Trophoblast cell (in vitro differentiated cells and primary cell): ENCODE measurements around the gene TMF1.

Experiments
- DNase-seq, 2 donors: peaks; one replicate each; pipeline ENCODE4 v3.0.0-alpha.2; 2016
- H2AFZ ChIP-seq: 2 replicates; pipeline ENCODE4 v1.6.1; 2013; ENCODE audit warnings: low read length, moderate library complexity, mild to moderate bottlenecking; ENCODE audit not compliant: insufficient read depth, poor library complexity
- H2AK5ac ChIP-seq: 2 replicates; pipeline ENCODE4 v1.6.1; 2013; ENCODE audit warnings: mild to moderate bottlenecking, low read length
- H2BK120ac ChIP-seq: 2 replicates; pipeline ENCODE4 v1.6.1; 2013; ENCODE audit warnings: low read length, mild to moderate bottlenecking, moderate library complexity; ENCODE audit not compliant: insufficient read depth, poor library complexity
- H2BK12ac ChIP-seq: 2 replicates; pipeline ENCODE4 v1.6.1; 2013; ENCODE audit warnings: mild to moderate bottlenecking, low read length, moderate library complexity
- H2BK5ac ChIP-seq: 2 replicates; pipeline ENCODE4 v1.6.1; 2013; ENCODE audit warnings: low read length, low read depth, moderate library complexity, mild to moderate bottlenecking; ENCODE audit not compliant: poor library complexity
- H3K14ac ChIP-seq: 2 replicates; pipeline ENCODE4 v1.6.1; 2013; ENCODE audit warnings: mild to moderate bottlenecking, low read length
- H3K18ac ChIP-seq: 2 replicates; pipeline ENCODE4 v1.6.1; 2013; ENCODE audit warnings: mild to moderate bottlenecking, low read length
- H3K23ac ChIP-seq: 2 replicates; pipeline ENCODE4 v1.6.1; 2013; ENCODE audit warnings: low read length
- H3K27ac ChIP-seq: 2 replicates; pipeline ENCODE4 v1.5.1; 2013; ENCODE audit warnings: low read depth, mild to moderate bottlenecking, inconsistent platforms, low read length, moderate library complexity
- H3K27me3 ChIP-seq: 2 replicates; pipeline ENCODE4 v1.6.1; 2013; ENCODE audit warnings: inconsistent platforms, mild to moderate bottlenecking, low read length, moderate library complexity; ENCODE audit not compliant: insufficient read depth
- H3K36me3 ChIP-seq, 2 experiments: 1 replicate in 1 of 2; 2 replicates in 1 of 2; pipeline ENCODE4 v1.6.1; 2013; ENCODE audit warnings: low read length in 2 of 2, mild to moderate bottlenecking in 2 of 2, moderate library complexity in 1 of 2; ENCODE audit not compliant: insufficient read depth in 2 of 2, control insufficient read depth in 1 of 2
- H3K4ac ChIP-seq: 2 replicates; pipeline ENCODE4 v1.6.1; 2013; ENCODE audit warnings: low read depth, mild to moderate bottlenecking, low read length, moderate library complexity
- H3K4me1 ChIP-seq, 2 experiments: 1 replicate in 1 of 2; 2 replicates in 1 of 2; pipeline ENCODE4 v1.6.1; 2013; ENCODE audit warnings: low read length in 2 of 2, mild to moderate bottlenecking in 2 of 2, moderate library complexity in 1 of 2; ENCODE audit not compliant: insufficient read depth in 2 of 2, control insufficient read depth in 1 of 2
- H3K4me2 ChIP-seq: 2 replicates; pipeline ENCODE4 v1.6.1; 2013; ENCODE audit warnings: inconsistent platforms, mild to moderate bottlenecking, low read length, moderate library complexity
- H3K4me3 ChIP-seq: 2 replicates; pipeline ENCODE4 v1.5.1; 2013; ENCODE audit warnings: mild to moderate bottlenecking, low read depth, low read length, inconsistent platforms
- H3K79me1 ChIP-seq: one replicate; pipeline ENCODE4 v1.6.1; 2013; ENCODE audit warnings: low read length
- H3K79me2 ChIP-seq: 2 replicates; pipeline ENCODE4 v1.6.1; 2013; ENCODE audit warnings: low read length, mild to moderate bottlenecking; ENCODE audit not compliant: control insufficient read depth, insufficient read depth, poor library complexity
- H3K9ac ChIP-seq: 2 replicates; pipeline ENCODE4 v1.6.1; 2013; ENCODE audit warnings: mild to moderate bottlenecking, low read length
- H3K9me3 ChIP-seq: 2 replicates; pipeline ENCODE4 v1.6.1; 2013; ENCODE audit warnings: low read depth, mild to moderate bottlenecking, control low read depth, inconsistent platforms, low read length; ENCODE audit not compliant: insufficient read depth
- H4K12ac ChIP-seq: 2 replicates; pipeline ENCODE4 v1.6.1; 2013; ENCODE audit warnings: low read depth, mild to moderate bottlenecking, low read length, moderate library complexity
- H4K8ac ChIP-seq: 2 replicates; pipeline ENCODE4 v1.6.1; 2013; ENCODE audit warnings: low read depth, mild to moderate bottlenecking, low read length, moderate library complexity
- H4K91ac ChIP-seq: one replicate; pipeline ENCODE4 v1.6.1; 2013; ENCODE audit warnings: low read depth, mild to moderate bottlenecking, low read length, moderate library complexity
- whole genome bisulfite sequencing: extraction: QIAGEN DNeasy Blood & Tissue Kit; methylation state at CpG from one replicate; pipeline ENCODE4 v1.1.7; 2013; ENCODE audit warnings: missing lambda C conversion rate; ENCODE audit not compliant: insufficient read length, insufficient coverage; ENCODE audit errors: extremely low coverage; 5-methylcytosine and 5-hydroxymethylcytosine counted together

Gene TMF1

GRCh38 chr3:69072928-69073327 lies 20.8 kb upstream of the TMF1 start:
- Histone ChIP-seq H3K4me1 (no peaks in the 10 kb centered on the region), H3K79me2 (no peaks in the 10 kb centered on the region), H3K27me3 (no peaks in the 10 kb centered on the region), H3K23ac (no peak overlapping the region), H3K4me2 (no peak overlapping the region), H4K12ac (no peak overlapping the region), H4K91ac (no peak overlapping the region), H4K8ac (no peak overlapping the region), H2AK5ac (no peak overlapping the region), H2BK5ac (no peak overlapping the region), H2BK12ac (no peak overlapping the region), H2BK120ac (no peak overlapping the region), H3K18ac (no peak overlapping the region), H3K14ac (no peak overlapping the region), H3K27ac (no peak overlapping the region), H3K4ac (no peak overlapping the region), H3K36me3 (peaks cover 5 to 7% of the 10 kb centered on the region in 2 experiments), H2AFZ (no peak overlapping the region), H3K4me3 (no peak overlapping the region), H3K9ac (no peak overlapping the region), H3K79me1 (no peaks in the 10 kb centered on the region), H3K9me3 (no peaks in the 10 kb centered on the region)
- no CpG with 5 or more reads among the region's 3 CpGs for WGBS
- DNase-seq = no peak

GRCh38 chr3:69066121-69066520 lies 14.0 kb upstream of the TMF1 start:
- no peaks in the 10 kb centered on the region for H3K4me1 ChIP-seq
- H4K12ac ChIP-seq = no peak overlapping the region
- no peak overlapping the region for H2AK5ac ChIP-seq
- H3K27ac ChIP-seq = no peak overlapping the region
- H3K23ac ChIP-seq = no peak overlapping the region
- no peaks in the 10 kb centered on the region for H3K27me3 ChIP-seq
- no peak for DNase-seq
- H2BK5ac ChIP-seq = no peak overlapping the region
- no peaks in the 10 kb centered on the region for H3K9me3 ChIP-seq
- no peak overlapping the region for H3K4me2 ChIP-seq
- peaks cover 5 to 9% of the 10 kb centered on the region in 2 experiments for H3K36me3 ChIP-seq
- no peak overlapping the region for H3K14ac ChIP-seq
- no peak overlapping the region for H4K91ac ChIP-seq
- no peaks in the 10 kb centered on the region for H3K79me1 ChIP-seq
- no peak overlapping the region for H2AFZ ChIP-seq
- no peak overlapping the region for H3K18ac ChIP-seq
- no peak overlapping the region for H2BK120ac ChIP-seq
- H3K79me2 ChIP-seq = no peaks in the 10 kb centered on the region
- H3K4ac ChIP-seq = no peak overlapping the region
- H4K8ac ChIP-seq = no peak overlapping the region
- no peak overlapping the region for H2BK12ac ChIP-seq
- H3K9ac ChIP-seq = no peak overlapping the region
- WGBS = no CpG with 5 or more reads among the region's 4 CpGs
- H3K4me3 ChIP-seq = no peak overlapping the region

- H3K79me2 ChIP-seq = no peaks in the 10 kb centered on the region
- no peak overlapping the region for H3K27ac ChIP-seq
- H3K23ac ChIP-seq = no peak overlapping the region
- H2BK120ac ChIP-seq = no peak overlapping the region
- no peak overlapping the region for H2AK5ac ChIP-seq
- no peak overlapping the region for H3K4me3 ChIP-seq
- no peak for DNase-seq
- H3K14ac ChIP-seq = no peak overlapping the region
- H3K4ac ChIP-seq = no peak overlapping the region
- no peaks in the 10 kb centered on the region for H3K27me3 ChIP-seq
- no peak overlapping the region for H4K12ac ChIP-seq
- H4K8ac ChIP-seq = no peak overlapping the region
- no peak overlapping the region for H2AFZ ChIP-seq
- no peak overlapping the region for H4K91ac ChIP-seq
- no CpG with 5 or more reads among the region's 6 CpGs for WGBS
- H3K9ac ChIP-seq = no peak overlapping the region
- no peak overlapping the region for H2BK12ac ChIP-seq
- no peak overlapping the region for H3K4me2 ChIP-seq
- no peak overlapping the region for H3K18ac ChIP-seq
- no peaks in the 10 kb centered on the region for H3K79me1 ChIP-seq
- H3K4me1 ChIP-seq = no peaks in the 10 kb centered on the region
- H3K9me3 ChIP-seq = no peaks in the 10 kb centered on the region
- peaks cover 7 to 11% of the 10 kb centered on the region in 2 experiments for H3K36me3 ChIP-seq
- H2BK5ac ChIP-seq = no peak overlapping the region
Measured at GRCh38 chr3:69065318-69065964, 13.3 kb upstream of the TMF1 start.

DNA sequence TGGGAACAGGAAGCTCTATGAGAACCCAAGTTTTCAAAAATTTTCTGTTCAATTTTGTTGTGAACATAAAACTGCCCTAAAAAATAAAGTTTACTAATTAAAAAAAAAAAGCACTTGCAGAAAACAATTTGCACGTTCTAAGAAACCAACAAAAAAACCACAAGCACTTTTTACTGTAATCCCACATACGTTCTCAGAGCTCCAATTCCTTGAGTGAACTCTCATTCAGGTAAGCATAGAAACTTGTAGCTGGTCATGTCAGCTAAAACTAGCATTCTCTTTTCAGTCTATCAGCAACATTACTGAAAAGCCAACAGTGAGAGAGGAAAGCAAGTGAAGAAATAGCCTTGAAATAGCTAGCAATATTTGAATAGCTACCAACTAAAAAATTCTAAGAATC lies 11.5 kb upstream of the TMF1 start:
- no peak overlapping the region for H3K4ac ChIP-seq
- H3K79me1 ChIP-seq = no peaks in the 10 kb centered on the region
- no peak overlapping the region for H3K23ac ChIP-seq
- H4K91ac ChIP-seq = no peak overlapping the region
- H3K4me2 ChIP-seq = no peak overlapping the region
- H2AFZ ChIP-seq = no peak overlapping the region
- H2AK5ac ChIP-seq = no peak overlapping the region
- H2BK12ac ChIP-seq = no peak overlapping the region
- H4K12ac ChIP-seq = no peak overlapping the region
- H3K79me2 ChIP-seq = no peaks in the 10 kb centered on the region
- H3K18ac ChIP-seq = no peak overlapping the region
- H3K9ac ChIP-seq = no peak overlapping the region
- no CpG with 5 or more reads among the region's 2 CpGs for WGBS
- no peak overlapping the region for H3K4me3 ChIP-seq
- no peak for DNase-seq
- no peak overlapping the region for H3K14ac ChIP-seq
- no peak overlapping the region for H2BK120ac ChIP-seq
- H2BK5ac ChIP-seq = no peak overlapping the region
- H3K9me3 ChIP-seq = no peaks in the 10 kb centered on the region
- no peak overlapping the region for H4K8ac ChIP-seq
- H3K4me1 ChIP-seq = no peaks in the 10 kb centered on the region
- H3K27ac ChIP-seq = no peak overlapping the region
- H3K27me3 ChIP-seq = no peaks in the 10 kb centered on the region
- peaks cover 7 to 16% of the 10 kb centered on the region in 2 experiments for H3K36me3 ChIP-seq
